Measurements from ENCODE around the gene NOX4. TPM values are rescaled to one million over a fixed set of nuclear protein-coding genes. Genes with fewer than 3 reads are reported as not detected.

The NOX4 gene
- polyA plus RNA-seq (ENCODE audit: low read depth in 6 of 6), result not detected

GRCh38 chr11:89490981-89491690, at the start of gene NOX4:
NOX4 (minus strand) TSS chr11:89491375; CDS start chr11:89491246, 129 bp downstream.
- H3K27me3 Mint-ChIP-seq, result peaks cover 13 to 31% (median 14%) of the 10 kb centered on the region in 3 donors
- DNase-seq (no peak), ATAC-seq (ENCODE audit: low read depth in 2 of 2) (no peak)
- H3K4me1 Mint-ChIP-seq, result no peaks in the 10 kb centered on the region
- H3K9me3 Mint-ChIP-seq, result peaks cover 0 to 12% (median 2%) of the 10 kb centered on the region in 7 donors
- H3K27ac Mint-ChIP-seq, result no peak within 1 kb of the TSS
- no peaks in the 10 kb centered on the region for H3K36me3 Mint-ChIP-seq
- no peak within 1 kb of the TSS for H3K4me3 Mint-ChIP-seq

- Mint-ChIP-seq H3K4me3 (no peak overlapping the region), H3K4me1 (no peaks in the 10 kb centered on the region), H3K27me3 (no peaks in the 10 kb centered on the region), H3K36me3 (no peaks in the 10 kb centered on the region), H3K27ac (no peak overlapping the region), H3K9me3 (peaks cover 0 to 8% (median 5%) of the 10 kb centered on the region in 7 donors)
- no peak for DNase-seq
- no peak for ATAC-seq (ENCODE audit: low read depth in 2 of 2)
These were observed 49.7 kb upstream of the NOX4 start for GRCh38 chr11:89540826-89541225.

GRCh38 chr11:89537936-89538335, 46.8 kb upstream of the NOX4 start:
- ATAC-seq (ENCODE audit: low read depth in 2 of 2), result no peak
- Mint-ChIP-seq H3K27ac (no peak overlapping the region), H3K4me3 (no peak overlapping the region)

GRCh38 chr11:89536926-89537325, 45.8 kb upstream of the NOX4 start:
- no peaks in the 10 kb centered on the region for H3K27me3 Mint-ChIP-seq
- peaks cover 0 to 8% (median 5%) of the 10 kb centered on the region in 7 donors for H3K9me3 Mint-ChIP-seq
- H3K36me3 Mint-ChIP-seq, result no peaks in the 10 kb centered on the region
- DNase-seq, result no peak
- no peak overlapping the region for H3K4me3 Mint-ChIP-seq
- no peaks in the 10 kb centered on the region for H3K4me1 Mint-ChIP-seq
- no peak for ATAC-seq (ENCODE audit: low read depth in 2 of 2)
- H3K27ac Mint-ChIP-seq, result no peak overlapping the region

More at GRCh38 chr11:89537936-89538335, 46.8 kb upstream of the NOX4 start:
- Mint-ChIP-seq H3K27me3 (no peaks in the 10 kb centered on the region), H3K9me3 (peaks cover 0 to 8% (median 5%) of the 10 kb centered on the region in 7 donors), H3K4me1 (no peaks in the 10 kb centered on the region), H3K36me3 (no peaks in the 10 kb centered on the region)
- DNase-seq, result no peak

GRCh38 chr11:89535221-89535620, 44.0 kb upstream of the NOX4 start:
- H3K9me3 Mint-ChIP-seq, result peaks cover 0 to 11% (median 5%) of the 10 kb centered on the region in 7 donors
- H3K27me3 Mint-ChIP-seq, result no peaks in the 10 kb centered on the region
- no peak for ATAC-seq (ENCODE audit: low read depth in 2 of 2)
- H3K4me3 Mint-ChIP-seq, result no peak overlapping the region
- DNase-seq, result no peak
- H3K36me3 Mint-ChIP-seq, result no peaks in the 10 kb centered on the region
- H3K4me1 Mint-ChIP-seq, result no peaks in the 10 kb centered on the region
- no peak overlapping the region for H3K27ac Mint-ChIP-seq

- Mint-ChIP-seq H3K4me1 (no peaks in the 10 kb centered on the region), H3K36me3 (no peaks in the 10 kb centered on the region), H3K27me3 (no peaks in the 10 kb centered on the region), H3K9me3 (peaks cover 0 to 10% (median 6%) of the 10 kb centered on the region in 7 donors), H3K27ac (no peak overlapping the region), H3K4me3 (no peak overlapping the region)
- ATAC-seq (ENCODE audit: low read depth in 2 of 2), result no peak
- DNase-seq, result no peak
These were observed 38.6 kb upstream of the NOX4 start for GRCh38 chr11:89529626-89530380.

- H3K36me3 Mint-ChIP-seq, result no peaks in the 10 kb centered on the region
These were observed 30.6 kb upstream of the NOX4 start for GRCh38 chr11:89521792-89522191.

GRCh38 chr11:89521294-89521693, 30.1 kb upstream of the NOX4 start:
- no peak for DNase-seq
- Mint-ChIP-seq H3K27me3 (no peaks in the 10 kb centered on the region), H3K4me3 (no peak overlapping the region), H3K36me3 (no peaks in the 10 kb centered on the region), H3K4me1 (no peaks in the 10 kb centered on the region), H3K27ac (no peak overlapping the region), H3K9me3 (peaks cover 0 to 4% (median 0%) of the 10 kb centered on the region in 7 donors)
- no peak for ATAC-seq (ENCODE audit: low read depth in 2 of 2)

More at GRCh38 chr11:89521792-89522191, 30.6 kb upstream of the NOX4 start:
- Mint-ChIP-seq H3K9me3 (peaks cover 0 to 4% (median 2%) of the 10 kb centered on the region in 7 donors), H3K27ac (no peak overlapping the region), H3K27me3 (no peaks in the 10 kb centered on the region), H3K4me3 (no peak overlapping the region), H3K4me1 (no peaks in the 10 kb centered on the region)
- DNase-seq, result no peak
- no peak for ATAC-seq (ENCODE audit: low read depth in 2 of 2)

GRCh38 chr11:89516496-89516895, 25.3 kb upstream of the NOX4 start:
- no peak for DNase-seq
- no peaks in the 10 kb centered on the region for H3K27me3 Mint-ChIP-seq

GRCh38 chr11:89508544-89508943, 17.4 kb upstream of the NOX4 start:
- H3K36me3 Mint-ChIP-seq, result no peaks in the 10 kb centered on the region
- H3K9me3 Mint-ChIP-seq, result peaks cover 0 to 8% (median 3%) of the 10 kb centered on the region in 7 donors
- no peak for ATAC-seq (ENCODE audit: low read depth in 2 of 2)

More at GRCh38 chr11:89516496-89516895, 25.3 kb upstream of the NOX4 start:
- Mint-ChIP-seq H3K4me1 (no peaks in the 10 kb centered on the region), H3K9me3 (peaks cover 0 to 7% (median 4%) of the 10 kb centered on the region in 7 donors), H3K27ac (no peak overlapping the region), H3K4me3 (no peak overlapping the region), H3K36me3 (no peaks in the 10 kb centered on the region)
- no peak for ATAC-seq (ENCODE audit: low read depth in 2 of 2)

GRCh38 chr11:89504270-89504669, 13.1 kb upstream of the NOX4 start:
- H3K36me3 Mint-ChIP-seq, result no peaks in the 10 kb centered on the region

More at GRCh38 chr11:89508544-89508943, 17.4 kb upstream of the NOX4 start:
- no peak overlapping the region for H3K4me3 Mint-ChIP-seq
- H3K4me1 Mint-ChIP-seq, result no peaks in the 10 kb centered on the region
- no peaks in the 10 kb centered on the region for H3K27me3 Mint-ChIP-seq
- H3K27ac Mint-ChIP-seq, result no peak overlapping the region
- DNase-seq, result no peak

GRCh38 chr11:89503422-89503821, 12.2 kb upstream of the NOX4 start:
- no peaks in the 10 kb centered on the region for H3K27me3 Mint-ChIP-seq
- H3K27ac Mint-ChIP-seq, result no peak overlapping the region
- no peaks in the 10 kb centered on the region for H3K36me3 Mint-ChIP-seq
- no peaks in the 10 kb centered on the region for H3K4me1 Mint-ChIP-seq
- ATAC-seq (ENCODE audit: low read depth in 2 of 2) (no peak), DNase-seq (no peak)
- no peak overlapping the region for H3K4me3 Mint-ChIP-seq
- peaks cover 0 to 3% (median 1%) of the 10 kb centered on the region in 7 donors for H3K9me3 Mint-ChIP-seq

More at GRCh38 chr11:89504270-89504669, 13.1 kb upstream of the NOX4 start:
- no peaks in the 10 kb centered on the region for H3K27me3 Mint-ChIP-seq
- ATAC-seq (ENCODE audit: low read depth in 2 of 2) (no peak), DNase-seq (no peak)
- H3K4me3 Mint-ChIP-seq, result no peak overlapping the region
- H3K9me3 Mint-ChIP-seq, result peaks cover 0 to 4% (median 1%) of the 10 kb centered on the region in 7 donors
- no peaks in the 10 kb centered on the region for H3K4me1 Mint-ChIP-seq
- no peak overlapping the region for H3K27ac Mint-ChIP-seq

- ATAC-seq (ENCODE audit: low read depth in 2 of 2) (no peak), DNase-seq (no peak)
- peaks cover 0 to 2% (median 0%) of the 10 kb centered on the region in 7 donors for H3K9me3 Mint-ChIP-seq
- no peaks in the 10 kb centered on the region for H3K36me3 Mint-ChIP-seq
- H3K4me3 Mint-ChIP-seq, result no peak overlapping the region
- H3K4me1 Mint-ChIP-seq, result no peaks in the 10 kb centered on the region
- H3K27ac Mint-ChIP-seq, result no peak overlapping the region
- no peaks in the 10 kb centered on the region for H3K27me3 Mint-ChIP-seq
These were observed 11.1 kb upstream of the NOX4 start for GRCh38 chr11:89502301-89502700.

- H3K36me3 Mint-ChIP-seq, result no peaks in the 10 kb centered on the region
- no peak overlapping the region for H3K4me3 Mint-ChIP-seq
- no peak overlapping the region for H3K27ac Mint-ChIP-seq
- peaks cover 0 to 2% (median 0%) of the 10 kb centered on the region in 7 donors for H3K9me3 Mint-ChIP-seq
- DNase-seq, result no peak
- H3K27me3 Mint-ChIP-seq, result peaks cover 0 to 1% (median 0%) of the 10 kb centered on the region in 3 donors
- no peak for ATAC-seq (ENCODE audit: low read depth in 2 of 2)
- H3K4me1 Mint-ChIP-seq, result no peaks in the 10 kb centered on the region
These were observed 9.2 kb upstream of the NOX4 start for GRCh38 chr11:89500336-89500735.
